ENCODE measurements around the gene TBC1D1.

DNA sequence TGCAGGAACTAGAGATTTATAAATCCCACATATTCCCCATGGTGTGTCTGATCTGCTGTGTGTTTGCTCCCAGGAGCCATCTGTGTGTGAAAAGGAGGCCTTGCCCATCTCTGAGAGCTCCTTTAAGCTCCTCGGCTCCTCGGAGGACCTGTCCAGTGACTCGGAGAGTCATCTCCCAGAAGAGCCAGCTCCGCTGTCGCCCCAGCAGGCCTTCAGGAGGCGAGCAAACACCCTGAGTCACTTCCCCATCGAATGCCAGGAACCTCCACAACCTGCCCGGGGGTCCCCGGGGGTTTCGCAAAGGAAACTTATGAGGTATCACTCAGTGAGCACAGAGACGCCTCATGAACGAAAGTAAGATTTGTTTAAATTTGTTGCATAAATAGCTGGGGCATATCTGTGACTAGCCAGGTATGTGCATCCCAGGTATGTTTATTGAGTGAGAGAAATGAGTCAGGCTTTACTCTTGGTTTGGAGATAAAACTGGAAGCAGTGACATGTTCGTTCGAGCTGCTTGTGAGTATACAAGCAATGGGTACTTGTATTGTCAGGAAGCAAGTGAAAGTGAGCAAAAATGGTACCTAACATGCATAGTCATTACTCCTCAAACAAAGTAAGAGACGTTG is 158.8 kb downstream of the TBC1D1 start:
- no peak for TF ChIP-seq POLR2A (IDR thresholded peaks at IDR 0.05)
- TF ChIP-seq, protein P1, sequence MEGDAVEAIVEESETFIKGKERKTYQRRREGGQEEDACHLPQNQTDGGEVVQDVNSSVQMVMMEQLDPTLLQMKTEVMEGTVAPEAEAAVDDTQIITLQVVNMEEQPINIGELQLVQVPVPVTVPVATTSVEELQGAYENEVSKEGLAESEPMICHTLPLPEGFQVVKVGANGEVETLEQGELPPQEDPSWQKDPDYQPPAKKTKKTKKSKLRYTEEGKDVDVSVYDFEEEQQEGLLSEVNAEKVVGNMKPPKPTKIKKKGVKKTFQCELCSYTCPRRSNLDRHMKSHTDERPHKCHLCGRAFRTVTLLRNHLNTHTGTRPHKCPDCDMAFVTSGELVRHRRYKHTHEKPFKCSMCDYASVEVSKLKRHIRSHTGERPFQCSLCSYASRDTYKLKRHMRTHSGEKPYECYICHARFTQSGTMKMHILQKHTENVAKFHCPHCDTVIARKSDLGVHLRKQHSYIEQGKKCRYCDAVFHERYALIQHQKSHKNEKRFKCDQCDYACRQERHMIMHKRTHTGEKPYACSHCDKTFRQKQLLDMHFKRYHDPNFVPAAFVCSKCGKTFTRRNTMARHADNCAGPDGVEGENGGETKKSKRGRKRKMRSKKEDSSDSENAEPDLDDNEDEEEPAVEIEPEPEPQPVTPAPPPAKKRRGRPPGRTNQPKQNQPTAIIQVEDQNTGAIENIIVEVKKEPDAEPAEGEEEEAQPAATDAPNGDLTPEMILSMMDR (IDR thresholded peaks at IDR 0.05 in 4 of 5, conservative IDR thresholded peaks at IDR 0.05 in 1 of 5) = no peak
